CD4-positive, alpha-beta T cell treated with Interleukin-12 subunit alpha and Interleukin-12 subunit beta, for 1 hour (primary cell): Measurements from ENCODE around the gene PIERCE2.
"Not testable (repeated sequence)": the region's sequence is repeated elsewhere in the genome, so short reads cannot be mapped to it uniquely, and the experiment has no call there.

Experiments
- DNase-seq: peaks from one replicate; pipeline ENCODE4 v3.0.0-alpha.2; 2020

The PIERCE2 gene

GRCh38 chr15:55408012-55408928 is at the start of gene PIERCE2, which contains the start of gene CCPG1:
PIERCE2 (plus strand) TSS chr15:55408495; CDS start chr15:55408769, 274 bp downstream.
CCPG1 (minus strand) TSS chr15:55408359; CDS start chr15:55389424, 18,935 bp downstream.
- DNase-seq, result peak; percentile 91

GRCh38 chr15:55360256-55360655 is 48.0 kb upstream of the PIERCE2 start:
- no peak for DNase-seq

GRCh38 chr15:55361048-55361447 is 47.2 kb upstream of the PIERCE2 start:
- DNase-seq, result no peak

GRCh38 chr15:55362641-55363040 is 45.7 kb upstream of the PIERCE2 start:
- DNase-seq, result no peak

- no peak for DNase-seq
These were observed 41.3 kb upstream of the PIERCE2 start for GRCh38 chr15:55366981-55367380.

GRCh38 chr15:55372701-55373440 is 35.4 kb upstream of the PIERCE2 start:
- DNase-seq, result no peak

- no peak for DNase-seq
These were observed 29.2 kb upstream of the PIERCE2 start for GRCh38 chr15:55379095-55379494.

GRCh38 chr15:55381595-55381994 is 26.7 kb upstream of the PIERCE2 start:
- no peak for DNase-seq

- no peak for DNase-seq
These were observed 24.6 kb upstream of the PIERCE2 start for GRCh38 chr15:55383687-55384086.

- no peak for DNase-seq
These were observed 21.3 kb upstream of the PIERCE2 start for GRCh38 chr15:55387027-55387426.

GRCh38 chr15:55389264-55389607 is 19.1 kb upstream of the PIERCE2 start:
- no peak for DNase-seq

- no peak for DNase-seq
These were observed 13.6 kb upstream of the PIERCE2 start for GRCh38 chr15:55394694-55395093.

GRCh38 chr15:55398243-55398642 is 10.1 kb upstream of the PIERCE2 start:
- DNase-seq, result no peak

GRCh38 chr15:55400050-55400449 is 8.2 kb upstream of the PIERCE2 start:
- DNase-seq, result not testable (repeated sequence)

GRCh38 chr15:55401786-55402246 is 6.5 kb upstream of the PIERCE2 start:
- DNase-seq, result no peak

GRCh38 chr15:55402707-55403106 is 5.6 kb upstream of the PIERCE2 start:
- no peak for DNase-seq

- peak; percentile 7 for DNase-seq
These were observed 4.8 kb upstream of the PIERCE2 start for GRCh38 chr15:55403531-55403930.

- no peak for DNase-seq
These were observed 740 bp upstream of the PIERCE2 start for GRCh38 chr15:55407498-55408011.

GRCh38 chr15:55408976-55409375 is 681 bp downstream of the PIERCE2 start:
- not testable (repeated sequence) for DNase-seq

- not testable (repeated sequence) for DNase-seq
These were observed 9.4 kb downstream of the PIERCE2 start for GRCh38 chr15:55417678-55418077.

- DNase-seq, result no peak
These were observed 12.0 kb downstream of the PIERCE2 start for GRCh38 chr15:55420171-55420866.

GRCh38 chr15:55422089-55422488 is 13.8 kb downstream of the PIERCE2 start:
- no peak for DNase-seq
